WTC11 (cell line): ENCODE measurements around the gene LRFN2.

Source experiments
- ATF6 ChIP-seq: sonication (generic); formaldehyde crosslinking; IDR thresholded peaks from 2 replicates; pipeline ENCODE4 v1.8.1; 2023; ENCODE audit warnings: mild to moderate bottlenecking, missing genetic modification reagents
- FOXK1 ChIP-seq: sonication (generic); formaldehyde crosslinking; IDR thresholded peaks from 2 replicates; pipeline ENCODE4 v1.8.0; 2022; ENCODE audit warnings: mild to moderate bottlenecking, moderate library complexity, missing genetic modification reagents
- USF1 ChIP-seq: sonication (generic); formaldehyde crosslinking; IDR thresholded peaks from 2 replicates; pipeline ENCODE4 v1.8.0; 2022; ENCODE audit warnings: mild to moderate bottlenecking, missing genetic modification reagents
- TF ChIP-seq, protein P1 (sequence below): fragments of 200-600 bp; IDR thresholded peaks from 2 replicates; pipeline ENCODE4 v1.8.0; 2022; ENCODE audit warnings: antibody characterized with exemption

GRCh38 chr6:40505191-40505810, 81.9 kb downstream of the LRFN2 start:
- TF ChIP-seq ATF6 (CRISPR knock-in tag) (no peak), FOXK1 (CRISPR knock-in tag) (no peak), USF1 (no peak)
- TF ChIP-seq, protein P1, sequence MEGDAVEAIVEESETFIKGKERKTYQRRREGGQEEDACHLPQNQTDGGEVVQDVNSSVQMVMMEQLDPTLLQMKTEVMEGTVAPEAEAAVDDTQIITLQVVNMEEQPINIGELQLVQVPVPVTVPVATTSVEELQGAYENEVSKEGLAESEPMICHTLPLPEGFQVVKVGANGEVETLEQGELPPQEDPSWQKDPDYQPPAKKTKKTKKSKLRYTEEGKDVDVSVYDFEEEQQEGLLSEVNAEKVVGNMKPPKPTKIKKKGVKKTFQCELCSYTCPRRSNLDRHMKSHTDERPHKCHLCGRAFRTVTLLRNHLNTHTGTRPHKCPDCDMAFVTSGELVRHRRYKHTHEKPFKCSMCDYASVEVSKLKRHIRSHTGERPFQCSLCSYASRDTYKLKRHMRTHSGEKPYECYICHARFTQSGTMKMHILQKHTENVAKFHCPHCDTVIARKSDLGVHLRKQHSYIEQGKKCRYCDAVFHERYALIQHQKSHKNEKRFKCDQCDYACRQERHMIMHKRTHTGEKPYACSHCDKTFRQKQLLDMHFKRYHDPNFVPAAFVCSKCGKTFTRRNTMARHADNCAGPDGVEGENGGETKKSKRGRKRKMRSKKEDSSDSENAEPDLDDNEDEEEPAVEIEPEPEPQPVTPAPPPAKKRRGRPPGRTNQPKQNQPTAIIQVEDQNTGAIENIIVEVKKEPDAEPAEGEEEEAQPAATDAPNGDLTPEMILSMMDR: no peak
